T-cell (primary cell): ENCODE measurements around the gene FOCAD. TPM values are rescaled to one million over a fixed set of nuclear protein-coding genes. Genes with fewer than 3 reads are reported as not detected.

Experiments used
- ATAC-seq, 4 experiments: fragments of 200-7000 bp in 3 of 4; fragments of 150-1000 bp in 1 of 4; cut with Tn5 transposase; replicated peaks in 1 of 4; 1 replicate in 3 of 4; 2 replicates in 1 of 4; pipeline ENCODE4 v1.10.0; 2021; ENCODE audit warnings: moderate library complexity in 3 of 4, mild to moderate bottlenecking in 2 of 4, moderate number of reproducible peaks in 1 of 4
- CTCF ChIA-PET, 2 donors: fragments of 300-600 bp; sonication (Branson Sonifier 250); formaldehyde crosslinking; loops; one replicate each; lab custom pipeline; 2022; ENCODE audit warnings: antibody characterized with exemption in 2 of 2; lab: Charles Lee
- POLR2A ChIA-PET, 2 donors: fragments of 300-600 bp; sonication (Branson Sonifier 250); formaldehyde crosslinking; loops; one replicate each; lab custom pipeline; 2022; ENCODE audit warnings: antibody characterized with exemption in 2 of 2; lab: Charles Lee
- DNase-seq, 35 experiments: peaks; one replicate each; pipeline versions ENCODE4 v3.0.0 to v3.0.0-alpha.2; 2013 to 2023
- H3K27ac ChIP-seq: one replicate; pipeline ENCODE4 v1.5.1; 2013; ENCODE audit warnings: low read length
- H3K27me3 ChIP-seq, 2 experiments: replicated peaks in 1 of 2; 1 replicate in 1 of 2; 2 replicates in 1 of 2; pipeline versions ENCODE4 v1.6.1 to v1.7.0; 2013; ENCODE audit warnings: low read length in 1 of 2, mixed read lengths in 1 of 2; ENCODE audit not compliant: control insufficient read depth in 2 of 2, insufficient read depth in 2 of 2; ENCODE audit errors: extremely low read depth in 1 of 2
- H3K36me3 ChIP-seq, 2 donors: 1 replicate in 1 of 2; 2 replicates in 1 of 2; pipeline versions ENCODE4 v1.6.1 to v1.7.0; 2013; ENCODE audit warnings: low read length in 1 of 2; ENCODE audit not compliant: control insufficient read depth in 2 of 2, insufficient read depth in 1 of 2; ENCODE audit errors: extremely low read depth in 1 of 2
- H3K4me1 ChIP-seq, 2 experiments: 1 replicate in 1 of 2; 2 replicates in 1 of 2; pipeline versions ENCODE4 v1.6.1 to v1.7.0; 2013; ENCODE audit warnings: low read length in 2 of 2, mixed read lengths in 1 of 2; ENCODE audit not compliant: insufficient read depth in 2 of 2, control insufficient read depth in 1 of 2; ENCODE audit errors: extremely low read depth in 1 of 2
- H3K4me3 ChIP-seq, 2 donors: 1 replicate in 1 of 2; 2 replicates in 1 of 2; pipeline versions ENCODE4 v1.5.1 to v1.7.0; 2013; ENCODE audit warnings: mild to moderate bottlenecking in 2 of 2, low read length in 1 of 2, moderate library complexity in 1 of 2; ENCODE audit not compliant: control insufficient read depth in 1 of 2; ENCODE audit errors: extremely low read depth in 1 of 2
- H3K9me3 ChIP-seq: 2 replicates; pipeline ENCODE4 v1.7.0; 2013
- H3K27ac Mint-ChIP-seq, 2 donors: one replicate each; pipeline ENCODE4 v1.8.0; 2020 to 2021; ENCODE audit warnings: mild to moderate bottlenecking in 2 of 2, mixed read lengths in 2 of 2
- H3K27me3 Mint-ChIP-seq, 2 donors: one replicate each; pipeline ENCODE4 v1.8.0; 2021 to 2022; ENCODE audit warnings: mixed read lengths in 2 of 2
- H3K36me3 Mint-ChIP-seq: one replicate; pipeline ENCODE4 v1.8.0; 2021; ENCODE audit warnings: mixed read lengths
- H3K4me1 Mint-ChIP-seq, 3 donors: one replicate each; pipeline ENCODE4 v1.8.0; 2020 to 2022; ENCODE audit warnings: mixed read lengths in 3 of 3, mild to moderate bottlenecking in 1 of 3
- H3K4me3 Mint-ChIP-seq, 3 donors: one replicate each; pipeline ENCODE4 v1.8.0; 2020 to 2022; ENCODE audit warnings: mild to moderate bottlenecking in 3 of 3, mixed read lengths in 3 of 3, moderate library complexity in 3 of 3
- H3K9me3 Mint-ChIP-seq, 3 donors: one replicate each; pipeline ENCODE4 v1.8.0; 2020 to 2022; ENCODE audit warnings: mixed read lengths in 3 of 3
- WGBS: methylation state at CpG from one replicate; pipeline ENCODE4 v1.1.5; 2013; ENCODE audit warnings: missing lambda C conversion rate; ENCODE audit not compliant: insufficient coverage; 5-methylcytosine and 5-hydroxymethylcytosine counted together
- total RNA-seq, 35 experiments: library from RNA in 6 of 35; stranded (reverse) in 6 of 35; fragments of 120-200 nt in 1 of 35; gene quantifications; one replicate each; pipeline versions ENCODE4 v1.2.1 to v1.2.4 and lab custom pipeline; 2013 to 2026

Gene FOCAD
- total RNA-seq, 5 donors from 2014 or later (not counting 1 experiment from before 2014, with no cell fraction given) = 13.4 to 29.0 (median 21.3) TPM

- Histone ChIP-seq H3K4me3 (no peak overlapping the region), H3K9me3 (no peaks in the 10 kb centered on the region), H3K4me1 (no peaks in the 10 kb centered on the region), H3K36me3 (no peaks in the 10 kb centered on the region), H3K27ac (no peak overlapping the region), H3K27me3 (no peaks in the 10 kb centered on the region)
- Mint-ChIP-seq H3K4me3 (no peak overlapping the region), H3K27me3 (no peaks in the 10 kb centered on the region), H3K4me1 (peaks cover 0 to 6% (median 0%) of the 10 kb centered on the region in 3 donors), H3K9me3 (peaks cover 0 to 19% (median 12%) of the 10 kb centered on the region in 3 donors), H3K36me3 (peaks cover 23% of the 10 kb centered on the region), H3K27ac (no peak overlapping the region)
- no peak for DNase-seq
- WGBS = no CpG with 5 or more reads among the region's 4 CpGs
- CTCF ChIA-PET = no interaction called here
- no peak for ATAC-seq
- POLR2A ChIA-PET = no interaction called here
Observed at GRCh38 chr9:20854444-20854843, 170.4 kb downstream of the FOCAD start.

DNA sequence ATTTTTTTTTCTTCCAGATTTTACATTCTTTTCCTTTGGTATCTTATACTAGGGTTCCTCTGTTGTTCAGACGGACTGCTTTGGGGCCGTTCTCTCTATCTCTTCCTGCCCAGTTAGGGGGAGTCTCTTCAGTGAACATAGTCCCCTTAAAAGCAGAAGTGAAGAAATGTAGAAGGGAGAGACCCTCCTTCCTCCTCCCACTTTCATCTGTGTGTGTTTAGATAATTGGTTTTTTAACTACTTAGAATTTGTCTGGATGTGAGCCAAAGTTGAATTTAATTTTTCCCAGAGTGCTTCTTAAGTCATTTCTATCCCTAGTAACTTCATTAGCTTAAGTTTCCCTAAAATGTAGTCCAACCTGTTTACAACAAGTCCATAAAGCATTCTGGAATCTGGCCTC lies 179.9 kb downstream of the FOCAD start:
- DNase-seq = no peak
- Histone ChIP-seq H3K36me3 (no peaks in the 10 kb centered on the region), H3K9me3 (no peaks in the 10 kb centered on the region), H3K4me1 (no peaks in the 10 kb centered on the region), H3K27me3 (no peaks in the 10 kb centered on the region), H3K27ac (no peak overlapping the region), H3K4me3 (no peak overlapping the region)
- H3K27ac Mint-ChIP-seq = no peak overlapping the region
- no peaks in the 10 kb centered on the region for H3K4me1 Mint-ChIP-seq
- no peak overlapping the region for H3K4me3 Mint-ChIP-seq
- no CpG with 5 or more reads among the region's 2 CpGs for WGBS
- ChIA-PET POLR2A (no interaction called here), CTCF (no interaction called here)
- H3K9me3 Mint-ChIP-seq = no peaks in the 10 kb centered on the region
- peaks cover 51% of the 10 kb centered on the region for H3K36me3 Mint-ChIP-seq
- ATAC-seq = no peak
- H3K27me3 Mint-ChIP-seq = no peaks in the 10 kb centered on the region

- H3K4me1 Mint-ChIP-seq = no peaks in the 10 kb centered on the region
- Histone ChIP-seq H3K36me3 (no peaks in the 10 kb centered on the region), H3K4me1 (no peaks in the 10 kb centered on the region), H3K4me3 (no peak overlapping the region), H3K9me3 (no peaks in the 10 kb centered on the region), H3K27ac (no peak overlapping the region), H3K27me3 (no peaks in the 10 kb centered on the region)
- H3K27me3 Mint-ChIP-seq = no peaks in the 10 kb centered on the region
- H3K36me3 Mint-ChIP-seq = peaks cover 59% of the 10 kb centered on the region
- no peak overlapping the region for H3K4me3 Mint-ChIP-seq
- CTCF ChIA-PET = interaction anchor here in 1 of 2 donors (0.6 kb wide), 1 partner anchor 238 kb away, joined by 3 read pairs; no protein-coding TSS in a partner anchor
- no peak for ATAC-seq
- POLR2A ChIA-PET = no interaction called here
- DNase-seq = no peak
- H3K9me3 Mint-ChIP-seq = no peaks in the 10 kb centered on the region
- 36% methylated on average over 3 of the region's 4 CpGs for WGBS
- no peak overlapping the region for H3K27ac Mint-ChIP-seq
Observed at GRCh38 chr9:20865347-20865746, 181.3 kb downstream of the FOCAD start.

GRCh38 chr9:20870115-20870514 lies 186.1 kb downstream of the FOCAD start:
- H3K4me1 ChIP-seq = peaks cover 0 to 2% of the 10 kb centered on the region in 2 experiments
- no peaks in the 10 kb centered on the region for H3K36me3 ChIP-seq
- DNase-seq (no peak), ATAC-seq (no peak)
- no peak overlapping the region for H3K4me3 Mint-ChIP-seq
- no peak overlapping the region for H3K4me3 ChIP-seq
- ChIA-PET POLR2A (no interaction called here), CTCF (interaction anchor here in 1 of 2 donors (1.1 kb wide), 1 partner anchor 14 kb away, joined by 3 read pairs; no protein-coding TSS in a partner anchor)
- 100% methylated on average over 2 of the region's 4 CpGs for WGBS
- H3K9me3 ChIP-seq = no peaks in the 10 kb centered on the region
- H3K36me3 Mint-ChIP-seq = peaks cover 36% of the 10 kb centered on the region
- no peaks in the 10 kb centered on the region for H3K27me3 Mint-ChIP-seq
- no peaks in the 10 kb centered on the region for H3K9me3 Mint-ChIP-seq
- H3K4me1 Mint-ChIP-seq = peaks cover 5 to 9% (median 5%) of the 10 kb centered on the region in 3 donors
- no peak overlapping the region for H3K27ac ChIP-seq
- no peaks in the 10 kb centered on the region for H3K27me3 ChIP-seq
- no peak overlapping the region for H3K27ac Mint-ChIP-seq

DNA sequence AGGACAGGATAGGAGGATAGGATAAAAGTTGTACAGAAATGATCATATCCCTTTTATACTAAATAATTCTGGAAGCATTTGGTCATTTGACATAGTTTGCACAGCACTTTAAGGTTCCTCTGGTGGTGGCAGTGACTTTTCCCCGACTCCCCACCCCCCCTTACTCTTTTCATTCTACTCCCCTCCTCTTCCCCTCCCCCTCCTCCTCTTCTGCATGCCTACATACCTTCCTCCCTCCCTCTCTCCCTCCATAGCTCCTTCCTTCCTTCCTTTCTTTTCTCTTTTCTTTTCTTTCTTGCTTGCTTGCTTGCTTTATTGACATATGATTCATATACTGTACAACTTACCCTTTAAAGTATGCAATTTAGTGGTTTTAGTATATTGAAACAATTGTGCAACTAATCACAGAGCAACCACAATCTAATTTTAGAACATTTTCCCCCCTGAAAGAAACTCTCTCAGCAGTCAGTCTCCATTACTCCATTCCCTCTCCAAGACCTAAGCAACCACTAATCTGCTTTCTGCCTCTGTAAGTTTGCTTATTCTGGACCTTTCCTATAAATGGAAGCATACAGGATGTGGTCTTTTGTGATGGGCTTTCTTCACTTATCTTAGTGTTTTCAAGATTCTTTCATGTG lies 188.4 kb downstream of the FOCAD start:
- no peaks in the 10 kb centered on the region for H3K9me3 ChIP-seq
- H3K4me3 Mint-ChIP-seq = no peak overlapping the region
- H3K36me3 Mint-ChIP-seq = peaks cover 31% of the 10 kb centered on the region
- no peaks in the 10 kb centered on the region for H3K27me3 Mint-ChIP-seq
- peaks cover 5 to 9% (median 5%) of the 10 kb centered on the region in 3 donors for H3K4me1 Mint-ChIP-seq
- H3K9me3 Mint-ChIP-seq = no peaks in the 10 kb centered on the region
- no peak for DNase-seq
- H3K27me3 ChIP-seq = no peaks in the 10 kb centered on the region
- no peak overlapping the region for H3K4me3 ChIP-seq
- H3K4me1 ChIP-seq = peaks cover 0 to 2% of the 10 kb centered on the region in 2 experiments
- ChIA-PET POLR2A (no interaction called here), CTCF (interaction anchor here in 1 of 2 donors (0.6 kb wide), 1 partner anchor 45 kb away, joined by 5 read pairs; no protein-coding TSS in a partner anchor)
- H3K27ac Mint-ChIP-seq = no peak overlapping the region
- H3K27ac ChIP-seq = no peak overlapping the region
- no peaks in the 10 kb centered on the region for H3K36me3 ChIP-seq
- no peak for ATAC-seq
- 78% methylated on average over 1 of the region's 1 CpG for WGBS

DNA sequence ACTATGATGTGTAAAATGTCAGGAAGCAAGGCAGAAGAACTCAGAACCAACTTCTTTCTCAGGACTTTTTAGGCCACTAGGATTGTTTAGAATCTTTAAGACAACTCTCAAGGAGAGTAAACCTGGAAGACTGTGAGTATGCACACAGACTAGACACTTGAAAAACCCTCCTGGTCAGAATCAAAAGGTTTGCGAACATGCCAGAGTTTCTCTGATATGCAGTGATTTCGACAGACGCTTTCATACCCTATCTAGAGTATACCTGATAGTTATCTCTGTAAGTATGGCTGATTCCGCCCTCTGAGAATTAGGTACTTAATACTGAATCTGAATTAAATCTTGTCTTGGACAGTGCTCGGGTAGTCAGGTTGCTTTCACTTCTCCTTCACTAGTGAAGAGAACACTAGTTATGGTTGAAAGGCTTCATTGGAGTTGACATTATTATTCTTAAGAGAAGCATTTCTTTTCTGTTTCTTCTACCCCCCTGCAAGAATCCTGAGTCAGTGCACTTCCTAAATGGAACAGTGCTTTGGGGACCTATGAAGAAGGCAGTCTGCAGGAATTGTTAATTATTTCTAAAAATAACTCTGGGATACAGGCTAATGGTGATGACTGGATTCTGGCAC lies 189.3 kb downstream of the FOCAD start:
- ChIA-PET CTCF (interaction anchor here in 1 of 2 donors (1.3 kb wide), 1 partner anchor 11 kb away, joined by 5 read pairs; no protein-coding TSS in a partner anchor), POLR2A (no interaction called here)
- Mint-ChIP-seq H3K27ac (no peak overlapping the region), H3K4me3 (no peak overlapping the region), H3K4me1 (peaks cover 5 to 9% (median 5%) of the 10 kb centered on the region in 3 donors), H3K9me3 (no peaks in the 10 kb centered on the region), H3K27me3 (no peaks in the 10 kb centered on the region), H3K36me3 (peaks cover 25% of the 10 kb centered on the region)
- ATAC-seq = no peak
- DNase-seq = no peak
- Histone ChIP-seq H3K4me1 (peaks cover 0 to 2% of the 10 kb centered on the region in 2 experiments), H3K27me3 (no peaks in the 10 kb centered on the region), H3K9me3 (no peaks in the 10 kb centered on the region), H3K36me3 (no peaks in the 10 kb centered on the region), H3K27ac (no peak overlapping the region), H3K4me3 (no peak overlapping the region)
- no CpG with 5 or more reads among the region's 5 CpGs for WGBS
